GM04503 (cell line): ENCODE data around the gene CD81.

Source experiments
- DNase-seq: peaks from one replicate; pipeline ENCODE4 v3.0.0-alpha.2; 2012; ENCODE audit warnings: low read depth

Gene CD81

DNA sequence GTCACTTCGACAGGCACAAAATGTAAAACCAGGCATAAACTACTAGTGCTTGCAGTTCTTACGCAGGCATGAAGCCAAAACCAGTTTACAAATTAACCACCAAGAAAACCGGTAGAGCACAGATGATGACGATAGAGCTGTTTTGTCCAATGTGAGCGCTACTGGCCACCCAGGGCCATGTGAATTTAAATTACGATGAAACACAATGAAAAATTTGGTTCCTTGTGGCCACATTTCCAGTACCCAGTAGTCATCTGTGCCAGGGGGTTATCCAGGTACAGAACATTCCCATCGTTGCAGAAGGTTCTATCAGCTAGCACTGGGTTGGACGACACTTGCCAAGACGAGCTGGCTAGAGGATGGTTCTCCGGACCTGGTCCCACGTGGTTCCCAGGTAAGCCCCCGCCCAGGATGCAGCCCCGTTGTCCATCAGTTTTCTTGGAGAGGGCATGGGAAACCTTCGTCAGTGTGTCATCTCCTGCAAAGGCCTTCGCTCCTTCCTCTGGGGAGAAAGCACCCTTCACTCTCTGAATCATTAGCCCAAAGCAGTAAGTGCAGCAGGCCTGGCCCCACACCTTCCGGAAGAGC lies 1.1 kb upstream of the CD81 start:
- no peak for DNase-seq

DNA sequence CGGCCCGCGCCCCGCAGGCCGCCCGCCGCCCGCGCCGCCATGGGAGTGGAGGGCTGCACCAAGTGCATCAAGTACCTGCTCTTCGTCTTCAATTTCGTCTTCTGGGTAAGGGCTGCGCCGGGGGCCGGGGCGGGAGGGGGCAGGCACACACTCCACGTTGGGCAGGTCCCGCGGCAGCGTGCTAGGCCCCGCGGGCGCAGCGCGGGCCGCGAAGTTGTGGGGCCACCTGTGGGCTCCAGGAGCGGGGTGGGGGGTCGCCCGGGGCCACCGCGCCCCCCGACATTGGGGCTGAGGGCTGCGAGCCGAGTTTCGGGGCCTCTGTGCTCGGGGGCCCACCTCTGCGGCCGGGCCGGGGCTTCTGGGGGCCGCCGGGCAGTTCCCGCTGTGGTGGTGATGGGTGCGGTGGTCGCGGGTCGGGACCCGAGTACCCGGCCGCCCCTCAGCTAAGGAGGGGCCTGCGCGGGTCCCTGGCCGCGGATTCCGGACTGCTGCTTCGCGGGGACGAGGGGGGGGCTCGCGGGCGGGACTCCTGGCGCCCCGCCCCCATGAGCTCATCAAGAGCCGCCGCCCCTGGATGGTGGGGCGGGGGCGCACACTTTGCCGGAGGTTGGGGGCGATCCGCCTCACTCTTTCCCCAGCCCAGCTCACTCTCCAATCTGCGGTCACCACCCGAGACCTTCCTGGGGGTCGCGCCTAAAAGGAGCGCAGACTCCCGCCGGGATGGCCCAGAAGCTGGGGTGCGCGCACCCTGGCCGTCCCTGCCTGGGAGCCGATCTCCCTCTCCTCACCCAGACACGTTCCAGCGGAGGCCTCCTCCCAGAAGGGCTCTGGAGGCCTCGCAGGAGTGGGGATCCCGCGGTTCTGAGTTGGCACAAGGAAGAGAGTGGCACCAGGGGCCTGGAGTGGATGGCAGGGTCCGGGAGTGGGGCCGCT lies 667 bp downstream of the CD81 start:
- no peak for DNase-seq

DNA sequence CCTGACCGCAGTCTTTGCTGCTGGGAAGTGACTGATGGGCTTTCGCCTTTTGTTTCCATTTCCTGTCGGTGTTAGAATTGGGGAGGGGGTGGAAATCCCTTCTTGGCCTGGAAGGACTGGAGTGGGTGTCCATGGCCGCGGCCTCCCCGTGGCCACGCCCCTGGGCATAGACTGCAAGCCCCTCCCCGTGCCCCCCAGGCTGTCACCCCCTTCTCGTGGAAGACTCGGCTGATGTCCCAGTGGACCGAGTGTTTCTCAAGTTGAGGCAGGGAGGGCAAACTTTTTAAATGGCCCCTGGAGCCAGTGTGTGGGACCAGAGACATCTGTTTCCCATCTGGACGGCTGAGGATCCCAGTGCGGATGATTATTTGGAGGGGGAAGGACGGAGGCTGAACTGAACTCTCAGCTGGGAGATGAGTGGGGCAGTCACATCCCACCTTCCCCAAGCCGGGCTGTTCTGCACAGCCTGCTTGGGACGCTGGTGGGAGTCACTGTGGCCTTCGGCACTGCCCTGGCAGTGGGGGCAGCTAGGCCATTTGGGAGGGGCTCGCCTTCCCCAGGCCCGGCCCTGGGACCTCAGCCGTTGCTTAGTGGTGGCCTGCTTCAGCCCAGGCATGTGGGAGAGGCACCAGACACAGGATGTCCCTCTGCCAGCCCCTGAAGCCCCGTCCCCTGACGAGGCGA lies 1.6 kb downstream of the CD81 start:
- DNase-seq = peak; percentile 59

DNA sequence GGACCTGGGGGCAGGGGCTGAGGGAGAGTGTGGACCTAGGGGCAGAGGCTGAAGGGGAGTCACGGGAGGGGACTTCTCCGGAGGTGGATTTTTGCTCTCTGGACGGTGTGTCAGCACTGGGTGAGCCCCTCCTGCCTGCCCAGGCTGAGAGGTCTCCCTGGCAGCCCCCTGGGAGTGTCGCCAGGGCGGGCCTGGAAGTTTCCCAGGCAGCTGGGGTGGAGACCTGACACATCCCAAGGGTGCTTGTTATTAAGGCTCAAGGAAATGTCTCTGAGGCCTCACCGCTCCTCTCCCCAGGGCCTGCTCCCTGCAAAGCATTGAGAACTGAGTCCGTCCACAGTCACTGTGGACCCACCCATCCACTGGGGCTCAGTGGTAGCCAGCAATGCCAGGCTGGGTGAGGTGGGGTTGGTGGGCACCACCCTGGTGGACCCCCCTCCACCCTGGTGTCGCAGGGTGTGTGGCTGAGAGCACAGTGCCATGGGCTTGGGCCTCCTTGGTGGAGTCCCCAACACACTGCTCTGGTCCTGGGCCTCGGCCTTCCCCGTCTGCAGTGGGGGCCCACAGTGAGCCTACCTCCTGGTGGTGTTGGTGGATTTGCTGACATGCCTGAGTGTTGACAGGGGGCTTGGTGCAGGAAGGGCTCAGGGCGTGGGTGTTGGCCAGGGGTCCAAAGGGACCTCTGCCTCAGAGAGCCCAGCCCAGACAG lies 2.5 kb downstream of the CD81 start:
- no peak for DNase-seq

DNA sequence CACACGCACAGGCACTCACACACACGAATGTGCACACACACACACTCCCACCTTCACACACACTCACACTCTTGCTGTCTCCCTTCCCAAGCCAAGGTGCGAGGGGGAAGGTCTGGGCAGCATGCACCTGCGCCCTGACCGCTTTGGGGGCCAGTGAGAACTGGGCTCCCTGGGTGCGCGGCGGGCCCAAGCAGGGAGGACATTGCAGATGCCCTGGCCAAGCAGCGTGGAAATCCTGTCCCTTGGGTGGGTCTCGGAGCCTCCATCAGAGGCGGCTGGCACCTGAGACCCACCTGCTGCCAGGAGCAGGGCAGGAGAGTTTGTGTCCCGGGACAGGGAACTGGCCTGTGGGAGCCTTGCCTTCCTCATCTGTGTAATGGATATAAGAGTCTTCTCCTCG lies 3.3 kb downstream of the CD81 start:
- no peak for DNase-seq

DNA sequence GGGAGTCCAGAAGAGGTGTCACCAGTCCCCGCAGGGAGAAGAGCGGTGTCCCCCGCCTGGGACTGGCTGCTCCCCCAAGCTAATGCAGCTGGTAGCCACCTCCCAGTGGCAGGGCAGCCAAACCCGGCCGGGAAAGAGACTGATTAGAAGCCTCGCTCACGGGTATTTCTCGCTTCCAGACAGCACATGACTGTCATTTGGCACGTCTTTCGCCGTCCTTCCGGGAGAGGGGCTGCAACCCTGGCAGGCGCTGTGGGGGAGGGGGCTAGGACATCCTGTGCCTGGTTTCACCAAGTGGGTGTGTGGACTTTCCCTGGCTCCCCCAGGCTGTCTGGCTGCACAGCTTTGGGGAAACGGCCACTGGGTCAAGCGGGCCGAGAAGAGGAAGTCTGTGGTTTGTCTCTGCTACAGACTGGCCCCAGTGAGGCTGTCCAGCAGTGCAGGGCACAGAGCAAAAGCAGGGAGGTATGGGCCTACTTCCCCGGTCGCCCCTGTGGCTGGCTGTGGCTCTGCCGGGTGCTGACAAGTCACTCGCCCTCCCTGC lies 3.8 kb downstream of the CD81 start:
- DNase-seq = no peak

DNA sequence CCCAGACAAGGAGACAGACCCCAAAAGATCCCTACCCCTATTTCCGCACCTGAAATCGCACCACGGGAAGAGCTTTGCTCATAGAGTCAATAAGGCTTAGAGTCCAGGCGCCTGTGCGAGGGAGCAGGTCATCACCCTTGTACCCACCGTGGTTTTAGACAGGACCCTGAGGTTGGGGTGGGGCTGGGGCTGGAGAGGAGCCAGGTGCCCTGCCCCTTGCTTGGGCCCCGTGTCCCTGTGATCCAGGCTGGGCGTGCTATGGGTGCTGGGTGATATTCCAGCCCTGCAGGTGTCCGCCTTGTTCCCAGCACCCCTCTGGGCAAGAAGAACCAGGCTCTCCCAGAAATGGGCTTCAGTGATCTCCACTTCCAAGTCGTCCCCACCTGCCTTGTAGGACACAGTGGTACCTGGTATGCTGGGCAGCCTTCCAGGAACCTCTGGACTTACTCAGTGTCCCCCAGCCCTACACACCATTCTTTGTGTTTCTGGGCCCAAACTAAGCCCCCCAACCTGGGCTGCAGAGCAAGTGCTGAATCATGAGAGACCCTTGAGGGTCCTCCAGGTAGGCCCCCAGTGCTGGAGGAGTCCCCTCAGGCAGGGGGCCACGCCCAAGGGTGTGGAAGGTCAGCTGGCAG lies 4.5 kb downstream of the CD81 start:
- DNase-seq = no peak

DNA sequence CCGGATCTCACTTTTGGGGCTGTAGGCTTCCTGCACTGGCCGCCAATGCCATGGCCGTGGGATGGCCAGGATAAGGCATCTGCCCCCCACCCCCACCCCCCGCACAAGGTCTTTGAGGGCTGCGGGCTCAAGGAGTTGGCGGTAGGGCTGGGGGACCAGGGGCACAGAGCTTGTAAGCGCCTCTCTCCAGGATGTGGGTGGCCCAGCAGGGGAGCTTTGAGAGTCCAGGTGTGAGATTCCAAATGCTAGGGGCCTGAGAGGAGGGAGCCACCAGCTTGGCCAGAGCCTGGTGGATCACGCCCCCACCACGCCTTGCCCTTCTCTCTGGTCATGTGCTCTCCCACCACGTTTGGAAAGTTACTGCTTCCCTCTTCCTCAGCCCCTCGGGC lies 5.0 kb downstream of the CD81 start:
- no peak for DNase-seq

DNA sequence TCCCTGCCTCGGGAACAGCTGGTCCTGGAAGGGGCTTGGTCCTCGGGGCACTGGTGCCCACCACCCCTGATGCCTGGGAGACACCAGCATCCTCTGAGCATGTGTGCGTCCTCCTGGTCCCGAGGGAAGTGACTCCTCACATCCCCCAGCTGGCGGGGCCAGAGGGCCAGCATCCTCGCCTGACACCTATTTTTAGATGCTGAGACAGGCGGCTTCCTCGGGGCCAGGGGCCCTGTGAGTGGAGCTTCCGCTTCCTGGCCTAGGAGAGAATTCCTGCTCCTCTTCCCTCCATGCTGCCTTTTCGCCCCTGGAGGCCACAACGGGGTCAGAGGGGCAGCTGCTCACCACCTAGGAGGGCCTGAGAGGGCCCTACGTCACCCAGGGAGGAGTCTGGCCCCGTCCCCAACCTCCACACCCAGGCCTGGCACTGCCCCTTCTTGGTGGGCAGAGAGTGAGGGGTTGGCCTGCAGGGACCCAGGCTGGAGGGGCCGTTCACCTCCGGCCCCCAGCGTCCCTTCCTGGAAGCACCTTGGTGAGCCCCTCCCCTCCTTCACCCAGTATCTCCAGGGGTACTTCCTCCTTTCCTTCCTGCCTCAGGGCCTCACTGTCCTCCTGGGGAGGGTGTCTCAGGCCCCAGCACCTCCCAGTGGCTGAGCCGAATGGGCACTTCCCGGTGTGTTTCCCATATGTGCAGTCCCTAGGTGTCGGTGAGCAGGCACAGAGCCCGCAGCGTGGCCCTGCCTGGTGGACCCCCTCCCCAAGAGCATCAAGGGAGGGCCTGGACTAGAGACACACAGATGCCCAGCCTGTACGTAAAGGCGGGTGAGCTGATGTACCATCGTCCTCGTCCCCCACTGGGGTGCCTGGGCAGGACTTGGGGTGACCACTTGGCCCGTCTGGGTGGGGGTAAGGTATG lies 6.1 kb downstream of the CD81 start:
- DNase-seq = no peak

DNA sequence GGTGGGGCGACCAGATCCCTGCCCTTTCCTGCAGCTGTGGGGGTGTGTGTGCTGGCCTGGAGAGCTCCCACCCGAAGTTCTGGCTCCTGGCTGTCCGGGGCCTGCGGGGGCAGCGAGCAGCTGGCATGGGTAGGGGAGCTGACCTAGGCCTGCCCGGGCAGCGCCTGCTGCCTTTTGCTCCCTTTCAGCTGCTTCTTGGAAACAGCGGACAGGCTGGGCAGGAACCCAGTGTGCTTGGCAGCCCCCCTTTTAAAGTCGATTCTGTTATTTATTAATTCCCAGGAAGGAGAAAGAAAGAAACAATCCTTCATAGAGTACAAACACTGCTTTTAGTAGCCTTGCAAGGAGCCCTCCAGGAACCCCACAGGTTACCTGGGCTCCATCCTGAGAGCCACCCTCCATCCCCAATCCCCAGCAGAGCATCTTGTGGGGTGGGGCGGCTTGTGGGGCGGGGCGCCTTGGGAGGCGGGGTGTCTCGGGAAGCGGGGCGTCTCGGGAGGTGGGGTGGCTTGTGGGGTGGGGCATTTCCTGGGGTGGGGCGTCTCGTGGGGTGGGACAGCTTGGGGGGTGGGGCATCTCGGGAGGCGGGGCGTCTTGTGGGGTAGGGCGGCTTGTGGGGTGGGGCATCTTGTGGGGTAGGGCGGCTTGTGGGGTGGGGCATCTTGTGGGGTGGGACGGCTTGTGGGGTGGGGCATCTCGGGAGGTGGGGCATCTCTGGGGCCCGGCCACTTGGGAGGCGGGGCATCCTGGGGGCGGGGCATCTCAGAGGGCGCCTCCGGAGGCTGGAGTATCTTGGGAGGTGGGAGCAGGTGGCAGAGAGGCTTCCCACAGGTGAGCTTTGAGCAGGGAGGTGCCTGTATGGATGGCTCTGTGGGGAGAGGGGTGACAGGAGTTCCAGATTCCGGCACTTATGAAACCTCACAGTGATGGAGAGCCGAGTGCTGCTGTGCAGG lies 7.0 kb downstream of the CD81 start:
- no peak for DNase-seq

DNA sequence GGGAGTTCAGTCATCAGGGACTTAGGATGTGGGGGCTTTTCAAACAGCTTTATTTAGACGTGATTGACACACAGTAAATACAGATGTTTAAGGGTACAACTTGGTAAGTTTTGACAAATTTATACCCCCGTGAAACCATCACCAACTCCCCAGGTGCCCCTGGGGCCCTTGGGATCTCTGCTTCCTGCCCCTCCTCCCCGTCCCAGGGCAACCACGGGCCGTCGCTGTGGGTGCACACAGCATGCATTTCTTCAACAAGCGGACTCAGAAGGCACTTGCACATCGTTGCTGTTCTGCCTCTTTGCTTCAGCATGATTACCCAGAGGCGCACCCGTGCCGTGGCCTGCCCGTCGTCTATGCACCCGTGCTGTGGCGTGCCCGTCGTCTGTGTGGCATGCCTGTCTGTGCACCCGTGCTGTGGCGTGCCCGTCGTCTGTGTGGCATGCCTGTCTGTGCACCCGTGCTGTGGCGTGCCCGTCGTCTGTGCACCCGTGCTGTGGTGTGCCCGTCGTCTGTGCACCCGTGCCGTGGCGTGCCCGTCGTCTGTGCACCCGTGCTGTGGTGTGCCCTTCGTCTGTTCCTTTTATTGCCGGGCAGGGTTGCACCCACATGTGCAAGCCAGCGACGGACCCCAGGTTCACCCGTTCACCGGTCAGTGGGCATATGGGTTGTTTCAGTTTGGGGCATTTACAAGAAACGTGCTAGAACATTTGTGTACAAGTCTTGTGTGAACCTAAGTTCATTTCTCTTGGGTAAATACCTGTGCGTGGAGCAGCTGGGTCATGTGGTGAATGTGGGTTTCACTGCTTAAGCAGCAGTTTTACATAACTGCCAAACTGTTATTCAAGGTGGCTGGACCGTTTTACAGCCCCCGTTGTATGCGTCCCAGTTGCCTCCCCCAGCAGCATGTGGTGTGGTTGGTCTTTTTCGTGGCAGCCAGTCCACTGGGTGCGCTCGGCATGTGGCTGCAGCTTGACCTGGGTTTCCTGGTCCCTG lies 8.3 kb downstream of the CD81 start:
- no peak for DNase-seq

DNA sequence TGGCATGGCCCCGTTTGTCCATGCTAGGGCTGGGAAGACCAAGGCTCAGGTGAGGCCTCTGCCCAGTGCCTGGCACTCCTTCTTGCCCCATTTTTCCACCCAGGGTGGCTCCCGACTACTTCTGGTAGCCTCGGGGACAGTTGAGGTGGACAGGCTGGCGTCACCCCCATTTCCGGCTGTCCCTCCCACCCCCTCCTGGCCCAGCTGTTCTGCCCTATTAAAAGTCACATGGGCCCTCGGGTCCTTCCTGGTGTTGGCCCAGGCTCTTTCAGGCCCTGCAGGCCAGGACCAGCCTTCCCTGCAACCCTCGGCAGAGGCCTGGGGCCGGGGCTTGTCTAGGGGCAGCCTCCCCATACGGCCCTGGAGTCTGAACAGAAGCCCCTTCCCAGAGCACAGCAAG lies 9.5 kb downstream of the CD81 start:
- DNase-seq = no peak

DNA sequence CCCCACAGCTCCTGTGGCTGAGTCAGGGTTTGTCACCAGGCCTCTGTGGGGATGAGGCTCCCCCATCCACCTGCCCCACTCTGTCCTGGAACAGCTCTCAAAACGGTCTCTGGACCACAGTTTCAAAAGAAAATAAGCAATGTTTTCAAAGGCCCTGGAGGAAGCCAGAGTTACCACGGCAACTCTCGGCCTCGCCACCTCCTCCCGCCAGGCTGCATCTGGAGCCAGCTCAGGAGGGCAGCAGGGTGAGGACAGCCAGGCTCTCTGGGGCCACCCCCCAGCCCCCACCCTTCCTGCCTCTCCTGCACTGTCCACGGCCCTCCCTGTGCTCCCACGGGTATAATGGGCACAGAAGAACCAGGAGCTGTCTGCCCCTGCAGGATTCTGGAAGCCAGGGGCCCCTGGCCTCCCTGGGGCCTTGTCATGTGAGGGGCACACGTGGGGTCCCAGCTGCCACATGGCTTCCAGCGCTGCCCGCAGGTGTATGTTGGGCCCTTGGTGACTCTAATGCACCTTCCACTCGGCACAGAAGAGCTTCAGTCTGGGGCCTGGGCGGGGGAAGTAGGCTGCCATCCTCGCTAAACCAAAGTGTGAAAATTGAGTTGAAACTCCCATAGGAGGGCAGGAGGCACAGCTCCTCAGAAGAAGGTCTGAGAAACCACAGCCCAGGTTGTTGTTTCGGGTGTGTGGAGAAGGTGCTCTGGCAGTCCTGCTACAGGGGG lies 10.3 kb downstream of the CD81 start:
- no peak for DNase-seq

DNA sequence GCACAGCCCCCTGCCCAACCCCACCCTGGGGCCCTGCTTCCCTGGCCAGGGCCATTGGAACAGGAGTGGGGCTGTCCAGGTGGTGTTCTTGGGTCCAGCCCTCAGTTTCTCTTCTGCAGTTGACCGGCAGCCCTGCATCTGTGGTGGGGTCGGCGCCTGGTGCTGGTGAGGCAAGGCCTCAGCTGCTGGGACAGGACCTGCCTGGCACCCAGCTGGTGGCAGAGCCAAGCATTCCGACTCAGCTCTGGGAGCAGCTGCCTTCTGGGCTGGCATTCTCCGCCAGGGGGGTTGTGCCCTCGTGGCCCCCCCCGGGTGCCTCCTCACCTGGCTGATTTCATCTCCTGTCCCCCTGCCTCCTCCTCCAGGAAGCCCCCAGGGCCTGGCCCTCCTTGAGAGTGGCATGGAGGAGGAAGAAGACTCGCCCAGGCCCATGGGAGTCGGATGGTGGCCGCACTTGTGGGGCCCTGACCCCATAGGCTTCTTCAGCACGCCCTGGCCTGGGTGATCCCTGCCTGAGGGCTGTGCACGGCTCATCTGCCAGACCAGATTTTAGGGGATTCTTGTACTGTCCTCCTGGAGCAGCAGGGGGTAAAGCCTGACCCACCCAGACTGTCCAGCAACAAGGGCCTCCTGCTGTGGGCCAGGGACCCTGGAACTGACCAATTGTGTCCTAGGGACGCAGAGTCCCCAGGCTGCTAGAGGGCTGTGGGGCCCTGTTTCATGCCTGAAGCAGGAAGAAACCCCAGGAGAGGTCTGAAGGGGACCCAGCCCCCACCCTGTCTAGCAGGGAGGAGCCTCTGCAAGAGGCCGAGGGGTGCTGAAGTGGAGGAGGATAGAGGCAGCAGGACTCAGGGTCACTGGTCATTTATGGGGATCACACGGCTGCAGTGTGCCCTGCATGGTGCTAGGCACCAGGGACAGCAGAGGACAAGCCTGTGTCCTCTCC lies 11.6 kb downstream of the CD81 start:
- no peak for DNase-seq

DNA sequence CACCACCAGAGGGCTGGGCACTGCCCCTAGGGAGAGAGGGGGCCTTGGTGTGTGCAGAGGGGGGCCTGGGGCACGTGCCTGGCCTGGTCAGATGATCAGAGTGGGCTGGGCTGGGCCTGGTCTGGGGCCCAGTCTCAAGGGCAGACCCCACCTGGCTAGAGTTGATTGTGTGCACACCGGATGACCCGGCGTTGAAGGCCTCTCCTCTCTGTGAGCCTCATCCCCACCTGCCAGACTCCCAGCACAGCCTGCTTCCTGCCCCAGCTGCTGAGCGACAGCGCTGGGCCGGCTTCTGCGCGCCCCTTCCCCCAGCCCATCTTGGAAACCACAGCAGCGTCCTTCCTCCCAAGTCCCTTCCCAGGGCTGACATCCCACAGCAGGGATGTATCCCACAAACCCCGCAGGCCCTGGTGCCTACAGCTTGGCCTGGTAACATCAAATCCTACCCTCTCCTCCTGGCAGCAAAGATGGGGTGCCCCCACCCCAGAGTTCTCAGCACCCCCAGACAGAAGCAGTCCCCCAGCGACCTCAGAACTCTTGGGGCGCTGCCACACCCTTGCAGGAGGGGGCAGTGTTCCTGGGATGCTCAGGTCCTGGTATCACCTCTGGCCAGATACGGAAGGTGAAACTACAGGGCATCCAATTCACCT lies 12.4 kb downstream of the CD81 start:
- DNase-seq = no peak
